OCI-LY3 (cell line): ENCODE data around the gene FLNB.

ENCODE experiments used
- CTCF ChIP-seq: fragments of 200-600, 300-600 bp; sonication (generic); IDR thresholded peaks from 2 replicates; pipeline ENCODE4 v1.5.1; 2014; ENCODE audit warnings: antibody characterized with exemption, low read length, low read depth
- EZH2phosphoT487 ChIP-seq: fragments of 200-600 bp; shearing (Covaris generic); IDR thresholded peaks from 2 replicates; pipeline ENCODE4 v1.6.1; 2018; ENCODE audit warnings: antibody characterized with exemption, mixed run types, low read depth

GRCh38 chr3:58175187-58175436 lies 166.9 kb downstream of the FLNB start:
- TF ChIP-seq CTCF = no peak
- no peak for TF ChIP-seq EZH2phosphoT487
